HG02981 (cell line): ENCODE data around the gene C1QTNF8.

Source experiments
- ATAC-seq: cut with Tn5 transposase; IDR thresholded peaks from one replicate; pipeline ENCODE4 v1.9.1; 2021; ENCODE audit warnings: mild to moderate bottlenecking, moderate library complexity; ENCODE audit not compliant: unreplicated experiment

C1QTNF8 gene

GRCh38 chr16:1096169-1097082 is at the start of gene C1QTNF8:
Gene C1QTNF8 (minus strand): TSS chr16:1096244. CDS start chr16:1094922, 1,322 bp downstream.
- no peak for ATAC-seq

GRCh38 chr16:1145383-1146100 is 49.5 kb upstream of the C1QTNF8 start:
- ATAC-seq, result no peak

GRCh38 chr16:1144476-1145382 is 48.7 kb upstream of the C1QTNF8 start:
- ATAC-seq, result no peak

GRCh38 chr16:1143761-1144450 is 47.9 kb upstream of the C1QTNF8 start:
- no peak for ATAC-seq

- no peak for ATAC-seq
These were observed 46.9 kb upstream of the C1QTNF8 start for GRCh38 chr16:1142911-1143310.

- no peak for ATAC-seq
These were observed 45.7 kb upstream of the C1QTNF8 start for GRCh38 chr16:1141716-1142115.

GRCh38 chr16:1141191-1141590 is 45.1 kb upstream of the C1QTNF8 start:
- no peak for ATAC-seq

GRCh38 chr16:1140582-1141162 is 44.6 kb upstream of the C1QTNF8 start:
- no peak for ATAC-seq

- no peak for ATAC-seq
These were observed 41.6 kb upstream of the C1QTNF8 start for GRCh38 chr16:1137604-1138003.

- no peak for ATAC-seq
These were observed 39.4 kb upstream of the C1QTNF8 start for GRCh38 chr16:1135459-1135825.

- no peak for ATAC-seq
These were observed 38.9 kb upstream of the C1QTNF8 start for GRCh38 chr16:1134776-1135458.

- ATAC-seq, result no peak
These were observed 37.9 kb upstream of the C1QTNF8 start for GRCh38 chr16:1133810-1134520.

GRCh38 chr16:1133271-1133670 is 37.2 kb upstream of the C1QTNF8 start:
- ATAC-seq, result no peak

GRCh38 chr16:1132431-1132830 is 36.4 kb upstream of the C1QTNF8 start:
- ATAC-seq, result no peak

- no peak for ATAC-seq
These were observed 35.4 kb upstream of the C1QTNF8 start for GRCh38 chr16:1131378-1131994.

- ATAC-seq, result no peak
These were observed 34.3 kb upstream of the C1QTNF8 start for GRCh38 chr16:1130382-1130781.

- ATAC-seq, result no peak
These were observed 33.3 kb upstream of the C1QTNF8 start for GRCh38 chr16:1129106-1129960.
